ENCODE results near the gene CD160. TPM values are rescaled to one million over a fixed set of nuclear protein-coding genes. Genes with fewer than 3 reads are reported as not detected.

Gene CD160
- total RNA-seq, 4 donors from 2014 or later, result not detected

- no peak overlapping the region for H3K27ac ChIP-seq
- no peak for TF ChIP-seq POLR2A (IDR thresholded peaks at IDR 0.05)
- no peak for TF ChIP-seq CTCF (IDR thresholded peaks at IDR 0.05 in 4 of 5, conservative IDR thresholded peaks at IDR 0.05 in 1 of 5)
Measured at GRCh38 chr1:145695821-145696629, 23.3 kb upstream of the CD160 start.

GRCh38 chr1:145696630-145696960, 22.7 kb upstream of the CD160 start:
- no peaks in the 10 kb centered on the region for H3K27me3 ChIP-seq
- H3K4me1 ChIP-seq, result no peaks in the 10 kb centered on the region
- in situ Hi-C loops (cut with MboI; ENCODE audit: low sequenced_read_pairs in 4 of 4) (no loop called here), intact Hi-C loops (cut with DNase I; ENCODE audit: low total_unique reads) (no loop called here)
- DNase-seq (no peak), ATAC-seq (no peak)
- TF ChIP-seq CTCF (IDR thresholded peaks at IDR 0.05 in 4 of 5, conservative IDR thresholded peaks at IDR 0.05 in 1 of 5) (no peak), POLR2A (IDR thresholded peaks at IDR 0.05) (no peak)
- no peak overlapping the region for H3K27ac ChIP-seq
- H3K9me3 ChIP-seq, result no peaks in the 10 kb centered on the region
- no peak overlapping the region for H3K4me3 ChIP-seq
- no peaks in the 10 kb centered on the region for H3K36me3 ChIP-seq

More at GRCh38 chr1:145695821-145696629, 23.3 kb upstream of the CD160 start:
- H3K4me1 ChIP-seq, result no peaks in the 10 kb centered on the region
- in situ Hi-C loops (cut with MboI; ENCODE audit: low sequenced_read_pairs in 4 of 4) (no loop called here), intact Hi-C loops (cut with DNase I; ENCODE audit: low total_unique reads) (no loop called here)
- H3K9me3 ChIP-seq, result no peaks in the 10 kb centered on the region
- H3K27me3 ChIP-seq, result no peaks in the 10 kb centered on the region
- no peak overlapping the region for H3K4me3 ChIP-seq
- no peaks in the 10 kb centered on the region for H3K36me3 ChIP-seq
- ATAC-seq, result no peak
- no peak for DNase-seq

GRCh38 chr1:145701306-145701862, 17.9 kb upstream of the CD160 start:
- H3K27ac ChIP-seq, result no peak overlapping the region
- no peaks in the 10 kb centered on the region for H3K9me3 ChIP-seq
- H3K4me3 ChIP-seq, result no peak overlapping the region
- H3K36me3 ChIP-seq, result no peaks in the 10 kb centered on the region
- H3K4me1 ChIP-seq, result no peaks in the 10 kb centered on the region
- DNase-seq (no peak), ATAC-seq (no peak)
- TF ChIP-seq POLR2A (IDR thresholded peaks at IDR 0.05) (no peak), CTCF (IDR thresholded peaks at IDR 0.05 in 4 of 5, conservative IDR thresholded peaks at IDR 0.05 in 1 of 5) (no peak)
- intact Hi-C loops (cut with DNase I; ENCODE audit: low total_unique reads), result no loop called here
- in situ Hi-C loops (cut with MboI; ENCODE audit: low sequenced_read_pairs in 4 of 4), result no loop called here
- no peaks in the 10 kb centered on the region for H3K27me3 ChIP-seq

GRCh38 chr1:145702052-145702451, 17.2 kb upstream of the CD160 start:
- TF ChIP-seq CTCF (IDR thresholded peaks at IDR 0.05 in 4 of 5, conservative IDR thresholded peaks at IDR 0.05 in 1 of 5) (no peak), POLR2A (IDR thresholded peaks at IDR 0.05) (no peak)
- no peak overlapping the region for H3K27ac ChIP-seq
- DNase-seq (no peak), ATAC-seq (no peak)
- H3K27me3 ChIP-seq, result no peaks in the 10 kb centered on the region
- no peaks in the 10 kb centered on the region for H3K4me1 ChIP-seq
- no peak overlapping the region for H3K4me3 ChIP-seq
- H3K9me3 ChIP-seq, result no peaks in the 10 kb centered on the region
- intact Hi-C loops (cut with DNase I; ENCODE audit: low total_unique reads) (no loop called here), in situ Hi-C loops (cut with MboI; ENCODE audit: low sequenced_read_pairs in 4 of 4) (no loop called here)
- no peaks in the 10 kb centered on the region for H3K36me3 ChIP-seq
